ENCODE data around the gene XKR8.

XKR8 gene

GRCh38 chr1:27959792-27960603 is at the start of gene XKR8:
XKR8 (plus strand) TSS chr1:27959973; CDS start chr1:27960070, 97 bp downstream.
- peak; percentile 62 to 70 for DNase-seq (ENCODE audit: low read depth in 2 of 2)

GRCh38 chr1:27912429-27912828 is 47.3 kb upstream of the XKR8 start:
- DNase-seq (ENCODE audit: low read depth in 2 of 2), result no peak

GRCh38 chr1:27915082-27915575 is 44.6 kb upstream of the XKR8 start:
- no peak for DNase-seq (ENCODE audit: low read depth in 2 of 2)

GRCh38 chr1:27922272-27922671 is 37.5 kb upstream of the XKR8 start:
- no peak for DNase-seq (ENCODE audit: low read depth in 2 of 2)

- DNase-seq (ENCODE audit: low read depth in 2 of 2), result no peak
Measured at GRCh38 chr1:27928216-27928954, 31.4 kb upstream of the XKR8 start.

GRCh38 chr1:27931184-27931583 is 28.6 kb upstream of the XKR8 start:
- DNase-seq (ENCODE audit: low read depth in 2 of 2), result no peak

GRCh38 chr1:27931759-27932158 is 28.0 kb upstream of the XKR8 start:
- DNase-seq (ENCODE audit: low read depth in 2 of 2), result no peak

- no peak for DNase-seq (ENCODE audit: low read depth in 2 of 2)
Measured at GRCh38 chr1:27934818-27935549, 24.8 kb upstream of the XKR8 start, which contains the start of gene SMPDL3B. SMPDL3B (plus strand) TSS chr1:27935000; CDS start chr1:27935184, 184 bp downstream.

GRCh38 chr1:27935721-27936120 is 24.1 kb upstream of the XKR8 start:
- DNase-seq (ENCODE audit: low read depth in 2 of 2), result no peak

GRCh38 chr1:27936370-27936769 is 23.4 kb upstream of the XKR8 start:
- DNase-seq (ENCODE audit: low read depth in 2 of 2), result no peak

- no peak for DNase-seq (ENCODE audit: low read depth in 2 of 2)
Measured at GRCh38 chr1:27937524-27937836, 22.3 kb upstream of the XKR8 start.

- DNase-seq (ENCODE audit: low read depth in 2 of 2), result no peak
Measured at GRCh38 chr1:27938488-27938887, 21.3 kb upstream of the XKR8 start.

- peak; percentile 49 to 60 for DNase-seq (ENCODE audit: low read depth in 2 of 2)
Measured at GRCh38 chr1:27940297-27940696, 19.5 kb upstream of the XKR8 start.

GRCh38 chr1:27940870-27941560 is 18.8 kb upstream of the XKR8 start:
- no peak for DNase-seq (ENCODE audit: low read depth in 2 of 2)

- DNase-seq (ENCODE audit: low read depth in 2 of 2), result no peak
Measured at GRCh38 chr1:27941671-27942540, 17.9 kb upstream of the XKR8 start.

- no peak for DNase-seq (ENCODE audit: low read depth in 2 of 2)
Measured at GRCh38 chr1:27945020-27945419, 14.8 kb upstream of the XKR8 start.

GRCh38 chr1:27949027-27949426 is 10.7 kb upstream of the XKR8 start:
- no peak for DNase-seq (ENCODE audit: low read depth in 2 of 2)

- DNase-seq (ENCODE audit: low read depth in 2 of 2), result no peak
Measured at GRCh38 chr1:27951396-27951795, 8.4 kb upstream of the XKR8 start.

- DNase-seq (ENCODE audit: low read depth in 2 of 2), result no peak
Measured at GRCh38 chr1:27952147-27952546, 7.6 kb upstream of the XKR8 start.

- DNase-seq (ENCODE audit: low read depth in 2 of 2), result no peak
Measured at GRCh38 chr1:27954186-27954585, 5.6 kb upstream of the XKR8 start.

- DNase-seq (ENCODE audit: low read depth in 2 of 2), result no peak
Measured at GRCh38 chr1:27955076-27955475, 4.7 kb upstream of the XKR8 start.

All from stimulated activated CD4-positive, alpha-beta T cell treated with anti-CD3 and anti-CD28 coated beads, Interleukin-1b, Interleukin-23, amount 100 ng/mL, for 1 hour (primary cell).